NCI-H1105 treated with DMSO at 0.1 percent for 48 hours (cell line): ENCODE results near the gene NAP1L4.
A peak's percentile ranks its signal among the peaks of the same experiment; 100 is the strongest.

Experiments
- DNase-seq: peaks from one replicate; lab custom pipeline; 2025; lab: John Stamatoyannopoulos, UW

Gene NAP1L4

GRCh38 chr11:2934611-2935239 lies 57.4 kb downstream of the NAP1L4 start:
- DNase-seq = no peak

GRCh38 chr11:2934021-2934550 lies 58.0 kb downstream of the NAP1L4 start:
- DNase-seq = no peak

GRCh38 chr11:2933375-2934020 lies 58.6 kb downstream of the NAP1L4 start:
- DNase-seq = no peak

- no peak for DNase-seq
Observed at GRCh38 chr11:2932850-2933251, 59.3 kb downstream of the NAP1L4 start.

- no peak for DNase-seq
Observed at GRCh38 chr11:2931771-2932738, 60.1 kb downstream of the NAP1L4 start.

- no peak for DNase-seq
Observed at GRCh38 chr11:2931420-2931746, 60.7 kb downstream of the NAP1L4 start.

GRCh38 chr11:2930704-2931419 lies 61.3 kb downstream of the NAP1L4 start:
- peak; percentile 37 for DNase-seq

- DNase-seq = no peak
Observed at GRCh38 chr11:2929950-2930703, 62.0 kb downstream of the NAP1L4 start.

- no peak for DNase-seq
Observed at GRCh38 chr11:2929531-2929949, 62.6 kb downstream of the NAP1L4 start.

- DNase-seq = peak; percentile 50
Observed at GRCh38 chr11:2928605-2929530, 63.3 kb downstream of the NAP1L4 start, which contains the start of gene PHLDA2. Gene PHLDA2, minus strand, starts transcription at chr11:2929420. Its CDS starts 56 bp downstream, at chr11:2929364.

- no peak for DNase-seq
Observed at GRCh38 chr11:2927851-2928604, 64.1 kb downstream of the NAP1L4 start.

GRCh38 chr11:2927121-2927800 lies 64.9 kb downstream of the NAP1L4 start:
- DNase-seq = no peak

- no peak for DNase-seq
Observed at GRCh38 chr11:2926611-2927051, 65.5 kb downstream of the NAP1L4 start.

- DNase-seq = no peak
Observed at GRCh38 chr11:2924821-2925675, 67.1 kb downstream of the NAP1L4 start.

- DNase-seq = no peak
Observed at GRCh38 chr11:2924381-2924780, 67.7 kb downstream of the NAP1L4 start.

GRCh38 chr11:2923446-2924375 lies 68.4 kb downstream of the NAP1L4 start:
- no peak for DNase-seq
